B cell (primary cell): ENCODE results near the gene SERTAD3.

ENCODE experiments used
- EZH2 ChIP-seq: IDR thresholded peaks from 2 replicates; pipeline ENCODE4 v1.6.1; 2012; ENCODE audit warnings: borderline replicate concordance, low read depth, mild to moderate bottlenecking, moderate library complexity, low read length; ENCODE audit not compliant: insufficient read depth, poor library complexity, severe bottlenecking
- TF ChIP-seq, protein P1 (sequence below): fragments of 200-600 bp; IDR thresholded peaks from one replicate; pipeline ENCODE4 v1.8.0; 2022; ENCODE audit warnings: antibody characterized with exemption, mild to moderate bottlenecking

DNA sequence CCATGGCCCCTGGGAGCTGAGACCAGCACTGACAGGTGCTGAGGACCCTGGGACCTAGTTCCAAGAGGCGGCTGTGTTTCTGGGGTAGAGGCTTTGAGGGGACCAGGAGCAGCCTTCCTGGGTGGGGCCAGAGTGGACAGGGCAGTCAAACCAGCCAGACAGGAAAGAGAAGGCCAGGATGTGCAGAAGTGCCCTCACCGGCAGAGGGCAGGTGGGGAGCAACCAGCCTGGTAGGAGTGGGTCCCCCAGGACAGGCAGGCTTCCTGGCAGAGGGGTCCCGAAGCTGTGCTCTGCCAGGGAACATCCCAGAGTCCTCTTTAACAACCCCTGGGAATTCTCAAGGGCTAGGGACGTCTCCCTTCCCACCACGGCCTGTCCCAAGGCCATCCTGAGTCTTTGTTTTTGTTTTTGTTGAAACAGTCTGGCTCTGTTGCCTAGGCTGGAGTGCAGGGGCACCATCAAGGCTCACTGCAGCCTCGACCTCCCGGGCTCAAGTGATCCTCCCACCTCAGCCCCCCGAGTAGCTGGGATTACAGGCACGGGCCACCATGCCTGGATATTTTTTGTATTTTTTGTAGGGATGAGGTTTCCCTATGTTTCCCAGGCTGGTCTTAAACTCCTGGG lies 51.1 kb downstream of the SERTAD3 start:
- TF ChIP-seq, protein P1, sequence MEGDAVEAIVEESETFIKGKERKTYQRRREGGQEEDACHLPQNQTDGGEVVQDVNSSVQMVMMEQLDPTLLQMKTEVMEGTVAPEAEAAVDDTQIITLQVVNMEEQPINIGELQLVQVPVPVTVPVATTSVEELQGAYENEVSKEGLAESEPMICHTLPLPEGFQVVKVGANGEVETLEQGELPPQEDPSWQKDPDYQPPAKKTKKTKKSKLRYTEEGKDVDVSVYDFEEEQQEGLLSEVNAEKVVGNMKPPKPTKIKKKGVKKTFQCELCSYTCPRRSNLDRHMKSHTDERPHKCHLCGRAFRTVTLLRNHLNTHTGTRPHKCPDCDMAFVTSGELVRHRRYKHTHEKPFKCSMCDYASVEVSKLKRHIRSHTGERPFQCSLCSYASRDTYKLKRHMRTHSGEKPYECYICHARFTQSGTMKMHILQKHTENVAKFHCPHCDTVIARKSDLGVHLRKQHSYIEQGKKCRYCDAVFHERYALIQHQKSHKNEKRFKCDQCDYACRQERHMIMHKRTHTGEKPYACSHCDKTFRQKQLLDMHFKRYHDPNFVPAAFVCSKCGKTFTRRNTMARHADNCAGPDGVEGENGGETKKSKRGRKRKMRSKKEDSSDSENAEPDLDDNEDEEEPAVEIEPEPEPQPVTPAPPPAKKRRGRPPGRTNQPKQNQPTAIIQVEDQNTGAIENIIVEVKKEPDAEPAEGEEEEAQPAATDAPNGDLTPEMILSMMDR = no peak
- TF ChIP-seq EZH2 = no peak
